GM13977 (cell line): ENCODE measurements around the gene HELT.

Experiments used
- DNase-seq: peaks from one replicate; pipeline ENCODE4 v3.0.0; 2012; ENCODE audit warnings: low spot score
- CTCF ChIP-seq: IDR thresholded peaks from 2 replicates; pipeline ENCODE4 v1.5.1; 2012; ENCODE audit warnings: mild to moderate bottlenecking, control low read depth; ENCODE audit not compliant: insufficient read depth; ENCODE audit errors: extremely low read depth, missing control alignments
- in situ Hi-C: fragments of 300-500 bp; cut with MboI; formaldehyde crosslinking; loops from one replicate; pipeline ENCODE4 v1.12.0; 2022; ENCODE audit warnings: low sequenced_read_pairs, low pct_unique_long_range_greater_than_20kb, mixed read lengths, inconsistent platforms; ENCODE audit not compliant: unreplicated experiment

The HELT gene

GRCh38 chr4:185016101-185016940 is 2.0 kb upstream of the HELT start:
- no peak for TF ChIP-seq CTCF
- in situ Hi-C loops: no loop called here
- no peak for DNase-seq

DNA sequence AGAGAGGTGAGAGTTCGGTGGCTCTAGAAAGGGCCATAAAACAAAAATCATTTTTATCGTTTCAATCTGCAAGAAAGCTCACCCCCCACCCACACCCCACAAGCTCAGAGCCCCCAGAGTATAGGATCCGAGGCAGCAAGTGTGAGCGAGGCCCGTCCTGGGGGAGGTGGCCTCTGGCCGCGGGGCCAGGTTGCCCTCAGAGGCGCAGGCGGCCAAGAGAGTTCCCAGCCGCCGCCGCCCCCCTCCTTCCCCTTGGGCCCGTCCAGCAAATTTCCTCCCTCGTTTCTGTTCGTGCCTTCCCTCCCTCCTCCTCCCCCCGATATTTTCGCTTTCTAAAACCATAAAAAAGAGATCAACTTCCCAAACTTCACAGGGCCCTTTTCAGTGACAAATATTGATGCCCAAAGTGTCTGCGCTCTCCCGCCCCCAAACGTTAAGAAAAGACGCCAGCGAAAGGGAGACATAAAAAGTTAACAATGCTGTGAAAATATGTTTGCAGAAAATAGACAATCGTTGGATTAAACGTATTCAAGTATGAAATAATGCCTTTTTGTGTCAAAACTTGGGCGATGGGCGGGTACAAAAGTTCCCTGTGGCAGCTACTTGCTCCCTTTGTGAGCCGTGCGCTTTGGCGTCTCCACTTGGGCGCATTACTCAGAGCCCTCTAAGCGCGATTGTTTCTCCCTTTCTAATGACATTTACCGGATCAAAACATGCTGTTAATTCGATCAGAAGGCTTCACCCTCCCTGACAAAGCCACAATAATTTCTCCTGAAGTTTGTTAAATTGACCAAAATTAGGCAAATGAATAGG is 1.1 kb upstream of the HELT start:
- in situ Hi-C loops: no loop called here
- DNase-seq: no peak
- TF ChIP-seq CTCF: no peak

GRCh38 chr4:185018834-185019455 is 655 bp downstream of the HELT start:
- DNase-seq: no peak
- in situ Hi-C loops: no loop called here
- TF ChIP-seq CTCF: no peak

- no peak for DNase-seq
- TF ChIP-seq CTCF: no peak
- in situ Hi-C loops: no loop called here
Observed at GRCh38 chr4:185019456-185020292, 1.4 kb downstream of the HELT start.

DNA sequence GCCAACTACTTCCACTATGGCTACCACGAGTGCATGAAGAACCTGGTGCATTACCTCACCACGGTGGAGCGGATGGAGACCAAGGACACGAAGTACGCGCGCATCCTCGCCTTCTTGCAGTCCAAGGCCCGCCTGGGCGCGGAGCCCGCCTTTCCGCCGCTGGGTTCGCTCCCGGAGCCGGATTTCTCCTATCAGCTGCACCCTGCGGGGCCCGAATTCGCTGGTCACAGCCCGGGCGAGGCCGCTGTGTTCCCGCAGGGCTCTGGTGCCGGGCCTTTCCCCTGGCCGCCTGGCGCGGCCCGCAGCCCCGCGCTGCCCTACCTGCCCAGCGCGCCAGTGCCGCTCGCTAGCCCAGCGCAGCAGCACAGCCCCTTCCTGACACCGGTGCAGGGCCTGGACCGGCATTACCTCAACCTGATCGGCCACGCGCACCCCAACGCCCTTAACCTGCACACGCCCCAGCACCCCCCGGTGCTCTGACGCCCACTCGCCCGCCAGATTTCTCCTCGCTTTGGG is 2.1 kb downstream of the HELT start:
- in situ Hi-C loops: no loop called here
- no peak for DNase-seq
- no peak for TF ChIP-seq CTCF
